Neural cell (in vitro differentiated cells): Measurements from ENCODE around the gene CD80.

ENCODE experiments used
- EZH2 ChIP-seq: fragments of 200-600, 300-800 bp; shearing (Covaris generic), sonication (generic); IDR thresholded peaks from 2 replicates; pipeline ENCODE4 v1.6.1; 2014; ENCODE audit warnings: antibody characterized with exemption, low read length, borderline replicate concordance, mild to moderate bottlenecking; ENCODE audit not compliant: insufficient read depth, poor library complexity, severe bottlenecking
- TF ChIP-seq, protein P1 (sequence below): fragments of 450-650 bp; IDR thresholded peaks from 2 replicates; pipeline ENCODE4 v1.5.1; 2014; ENCODE audit warnings: antibody characterized with exemption, mild to moderate bottlenecking, moderate library complexity; ENCODE audit not compliant: poor library complexity, severe bottlenecking

DNA sequence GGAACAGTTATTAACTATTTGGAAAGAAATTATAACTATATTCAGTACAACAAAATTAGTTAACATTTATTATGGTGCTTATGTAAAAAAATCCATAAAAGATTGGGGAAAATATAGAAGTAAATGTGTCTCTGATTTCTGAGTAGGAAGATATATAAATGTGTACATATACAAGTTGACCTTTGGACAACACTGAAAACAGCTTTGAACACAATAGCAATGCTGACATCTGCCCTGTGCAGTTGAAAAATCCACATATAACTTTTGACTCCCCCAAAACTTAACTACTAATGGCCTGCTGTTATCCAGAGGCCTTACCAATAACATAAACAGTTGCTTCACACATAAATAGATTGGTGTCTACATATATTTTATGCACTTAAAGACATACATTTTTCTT, 48.7 kb downstream of the CD80 start:
- TF ChIP-seq, protein P1, sequence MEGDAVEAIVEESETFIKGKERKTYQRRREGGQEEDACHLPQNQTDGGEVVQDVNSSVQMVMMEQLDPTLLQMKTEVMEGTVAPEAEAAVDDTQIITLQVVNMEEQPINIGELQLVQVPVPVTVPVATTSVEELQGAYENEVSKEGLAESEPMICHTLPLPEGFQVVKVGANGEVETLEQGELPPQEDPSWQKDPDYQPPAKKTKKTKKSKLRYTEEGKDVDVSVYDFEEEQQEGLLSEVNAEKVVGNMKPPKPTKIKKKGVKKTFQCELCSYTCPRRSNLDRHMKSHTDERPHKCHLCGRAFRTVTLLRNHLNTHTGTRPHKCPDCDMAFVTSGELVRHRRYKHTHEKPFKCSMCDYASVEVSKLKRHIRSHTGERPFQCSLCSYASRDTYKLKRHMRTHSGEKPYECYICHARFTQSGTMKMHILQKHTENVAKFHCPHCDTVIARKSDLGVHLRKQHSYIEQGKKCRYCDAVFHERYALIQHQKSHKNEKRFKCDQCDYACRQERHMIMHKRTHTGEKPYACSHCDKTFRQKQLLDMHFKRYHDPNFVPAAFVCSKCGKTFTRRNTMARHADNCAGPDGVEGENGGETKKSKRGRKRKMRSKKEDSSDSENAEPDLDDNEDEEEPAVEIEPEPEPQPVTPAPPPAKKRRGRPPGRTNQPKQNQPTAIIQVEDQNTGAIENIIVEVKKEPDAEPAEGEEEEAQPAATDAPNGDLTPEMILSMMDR = no peak
- TF ChIP-seq EZH2 = no peak
